ACC112 (cell line): ENCODE measurements around the gene PAQR6.

ENCODE experiments used
- H2AFZ ChIP-seq: fragments of 200-600 bp; sonication (generic); one replicate; pipeline ENCODE4 v1.6.0; 2017; ENCODE audit warnings: antibody characterized with exemption, low read length; ENCODE audit not compliant: unreplicated experiment
- H3K27ac ChIP-seq: fragments of 200-600 bp; sonication (generic); 2 replicates; pipeline ENCODE4 v1.5.1; 2014; ENCODE audit warnings: low read depth, mild to moderate bottlenecking, antibody characterized with exemption, low read length, moderate library complexity
- H3K27me3 ChIP-seq: fragments of 200-600 bp; sonication (generic); 2 replicates; pipeline ENCODE4 v1.6.1; 2014; ENCODE audit warnings: mild to moderate bottlenecking, antibody characterized with exemption, low read length, moderate library complexity, mixed read lengths; ENCODE audit not compliant: insufficient read depth
- H3K36me3 ChIP-seq: fragments of 200-600 bp; sonication (generic); 2 replicates; pipeline ENCODE4 v1.6.1; 2016; ENCODE audit warnings: mild to moderate bottlenecking, antibody characterized with exemption, low read length, moderate library complexity, mixed read lengths; ENCODE audit not compliant: insufficient read depth
- H3K4me1 ChIP-seq: fragments of 200-600 bp; sonication (generic); one replicate; pipeline ENCODE4 v1.6.1; 2016; ENCODE audit warnings: low read length, mixed read lengths; ENCODE audit not compliant: insufficient read depth, unreplicated experiment, control insufficient read depth
- H3K4me3 ChIP-seq: fragments of 200-600 bp; sonication (generic); 2 replicates; pipeline ENCODE4 v1.5.1; 2014; ENCODE audit warnings: mild to moderate bottlenecking, low read depth, low read length
- H3K79me2 ChIP-seq: fragments of 200-600 bp; sonication (generic); one replicate; pipeline ENCODE4 v1.6.0; 2016; ENCODE audit warnings: low read length; ENCODE audit not compliant: control insufficient read depth, unreplicated experiment, insufficient read depth

The PAQR6 gene

DNA sequence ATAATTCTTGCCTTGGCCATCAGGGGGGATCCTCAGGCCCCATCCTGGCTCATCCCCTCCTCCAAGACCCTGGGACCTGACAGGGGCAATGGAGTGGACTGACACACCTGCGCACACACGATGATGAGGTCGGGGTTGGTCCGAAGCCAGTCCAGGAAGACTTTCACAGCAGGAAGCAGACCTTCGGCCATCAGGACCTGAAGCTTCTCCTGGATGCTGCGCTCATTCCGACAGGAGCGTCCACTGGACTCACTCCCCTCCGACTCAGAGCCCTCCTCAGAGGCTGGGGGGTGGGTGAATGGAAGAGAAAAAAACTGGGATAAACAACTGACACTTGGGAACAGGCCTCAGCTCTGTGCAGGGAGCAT, 15.4 kb upstream of the PAQR6 start:
- Histone ChIP-seq H3K79me2 (peaks cover 2% of the 10 kb centered on the region), H3K4me3 (no peak overlapping the region), H3K27me3 (no peaks in the 10 kb centered on the region), H3K4me1 (peaks cover 22% of the 10 kb centered on the region), H3K36me3 (peaks cover 55% of the 10 kb centered on the region), H3K27ac (peak overlapping the region; percentile 85), H2AFZ (no peak overlapping the region)

DNA sequence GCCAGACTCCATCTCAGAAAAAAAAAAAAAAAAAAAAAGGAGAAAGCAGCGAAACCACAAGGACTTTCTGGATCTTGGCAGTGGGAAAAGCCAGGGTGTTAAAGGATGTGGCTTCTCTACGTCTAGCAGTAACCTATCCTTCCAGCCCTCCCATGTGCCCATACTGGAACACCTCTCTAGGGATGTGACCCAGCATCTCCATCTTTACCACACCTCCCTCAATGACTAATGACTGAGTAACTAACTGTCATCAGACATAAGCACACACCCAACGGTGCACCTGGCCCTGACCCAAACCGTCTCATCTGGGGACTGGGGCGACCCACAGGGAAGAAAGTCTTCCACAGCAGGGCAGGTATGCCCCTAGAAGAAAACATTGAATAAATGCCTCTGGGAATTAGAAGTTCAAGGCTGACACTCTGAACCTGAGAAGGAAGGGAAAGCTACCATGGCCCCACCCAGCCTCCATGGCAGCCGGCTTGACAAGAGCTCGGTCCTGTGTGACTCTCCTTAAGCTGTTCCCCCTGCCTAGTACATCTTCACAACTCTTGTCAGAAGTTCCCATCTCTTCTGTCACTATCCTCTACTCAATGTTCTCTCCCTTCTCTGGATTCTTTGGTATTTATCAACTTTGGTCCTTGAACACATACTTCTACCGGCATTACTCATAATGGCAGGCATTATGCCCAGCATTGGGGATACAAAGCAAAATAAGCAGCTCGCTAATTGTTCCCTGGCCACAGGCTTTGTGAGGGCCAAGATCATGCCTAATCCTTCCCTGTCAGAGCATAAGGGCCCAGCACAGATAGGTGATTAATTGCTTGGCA, 14.8 kb upstream of the PAQR6 start:
- Histone ChIP-seq H3K4me3 (no peak overlapping the region), H3K36me3 (peaks cover 51% of the 10 kb centered on the region), H3K4me1 (peaks cover 18% of the 10 kb centered on the region), H3K27me3 (no peaks in the 10 kb centered on the region), H3K27ac (peak overlapping the region; percentile 85), H3K79me2 (peaks cover 2% of the 10 kb centered on the region), H2AFZ (no peak overlapping the region)

DNA sequence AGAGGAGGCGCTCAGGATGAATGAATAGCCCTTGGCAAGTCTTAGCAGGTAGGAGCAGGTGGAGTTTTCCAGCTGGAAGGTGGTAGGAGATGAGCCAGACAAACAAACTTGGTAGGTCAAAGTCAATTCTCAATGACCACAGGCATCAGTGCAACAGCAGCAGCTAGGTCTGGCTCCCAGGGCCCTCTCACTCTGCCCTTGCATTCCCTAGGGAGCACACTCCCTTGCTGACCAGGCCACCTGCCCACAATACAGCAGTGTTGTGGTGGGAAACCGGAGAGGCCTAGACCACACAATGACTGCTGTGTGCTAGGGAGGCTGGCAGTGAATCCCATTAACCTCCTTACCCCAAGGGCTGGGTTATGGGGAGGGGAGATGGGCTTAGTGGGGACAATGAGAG, 13.0 kb upstream of the PAQR6 start:
- Histone ChIP-seq H3K4me1 (peaks cover 18% of the 10 kb centered on the region), H3K36me3 (peaks cover 46% of the 10 kb centered on the region), H3K4me3 (no peak overlapping the region), H3K79me2 (peaks cover 2% of the 10 kb centered on the region), H3K27ac (no peak overlapping the region), H3K27me3 (no peaks in the 10 kb centered on the region), H2AFZ (no peak overlapping the region)

DNA sequence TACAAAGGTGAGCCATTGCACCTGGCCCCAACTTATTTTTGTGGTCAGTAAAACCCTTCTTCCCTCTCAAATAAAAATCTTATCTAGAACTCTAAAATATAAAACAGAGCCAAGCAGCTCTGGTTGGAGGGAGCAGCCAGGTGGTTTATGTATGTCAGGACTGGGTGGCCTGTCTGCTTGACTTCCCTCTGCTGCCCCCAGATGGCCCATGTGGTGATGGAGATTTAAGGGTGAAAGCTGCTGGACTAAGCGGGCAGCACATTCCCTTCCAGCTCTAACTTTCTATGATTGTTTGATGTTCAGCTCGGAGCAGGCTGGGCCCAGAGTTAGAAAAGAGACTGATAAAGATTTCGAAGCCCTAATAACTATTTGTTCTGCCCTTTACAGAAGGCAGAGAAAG, 11.9 kb upstream of the PAQR6 start:
- H3K27ac ChIP-seq: no peak overlapping the region

DNA sequence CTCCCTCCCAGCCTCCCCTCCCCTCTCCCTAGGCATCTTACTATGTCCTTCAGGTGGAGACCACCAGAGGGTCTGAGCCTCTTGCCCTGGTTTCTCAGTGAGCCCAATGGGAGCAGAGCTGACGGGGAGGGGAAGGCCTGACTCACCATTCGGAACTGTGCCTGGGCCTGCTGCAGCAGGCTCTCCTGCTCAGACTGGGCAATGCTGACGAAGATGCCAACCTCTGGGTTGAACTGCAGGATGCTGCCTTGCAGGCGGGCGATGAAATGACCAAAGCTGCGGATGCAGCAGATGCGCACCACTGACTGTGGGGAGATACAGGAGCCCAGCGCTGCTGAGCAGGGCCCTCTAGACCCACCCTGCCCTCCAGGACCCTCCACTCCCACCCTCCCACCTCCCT, 11.0 kb upstream of the PAQR6 start:
- H3K36me3 ChIP-seq: peaks cover 39% of the 10 kb centered on the region

More for the DNA sequence above, 11.9 kb upstream of the PAQR6 start:
- H3K4me1 ChIP-seq: peaks cover 18% of the 10 kb centered on the region
- H3K79me2 ChIP-seq: peaks cover 2% of the 10 kb centered on the region
- peaks cover 43% of the 10 kb centered on the region for H3K36me3 ChIP-seq
- H2AFZ ChIP-seq: no peak overlapping the region
- no peak overlapping the region for H3K4me3 ChIP-seq
- no peaks in the 10 kb centered on the region for H3K27me3 ChIP-seq

DNA sequence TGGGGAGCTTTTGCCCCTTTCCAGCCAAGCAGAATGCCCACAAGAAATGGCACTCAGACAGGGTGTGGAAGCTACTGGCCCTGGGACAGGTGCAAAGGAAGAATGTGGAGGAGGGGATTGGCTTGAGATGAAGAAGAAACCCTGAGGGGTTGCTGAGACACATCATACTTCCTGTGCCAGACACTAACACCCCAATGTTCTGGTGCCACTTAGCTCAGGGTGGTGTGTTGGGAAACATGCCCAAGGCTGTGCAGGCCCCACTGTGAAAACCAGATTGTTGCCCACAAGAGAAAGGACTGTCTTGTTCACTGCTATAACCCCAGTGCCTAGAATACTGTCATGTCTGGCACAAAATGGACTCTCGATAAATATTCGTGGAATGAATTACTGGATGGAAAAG, 9.9 kb upstream of the PAQR6 start:
- Histone ChIP-seq H3K27me3 (no peaks in the 10 kb centered on the region), H3K4me3 (no peak overlapping the region), H3K4me1 (peaks cover 7% of the 10 kb centered on the region), H2AFZ (no peak overlapping the region), H3K79me2 (peaks cover 2% of the 10 kb centered on the region), H3K27ac (no peak overlapping the region), H3K36me3 (peaks cover 32% of the 10 kb centered on the region)

More for the DNA sequence above, 11.0 kb upstream of the PAQR6 start:
- peaks cover 18% of the 10 kb centered on the region for H3K4me1 ChIP-seq
- no peaks in the 10 kb centered on the region for H3K27me3 ChIP-seq
- H3K4me3 ChIP-seq: no peak overlapping the region
- H3K27ac ChIP-seq: no peak overlapping the region
- peaks cover 2% of the 10 kb centered on the region for H3K79me2 ChIP-seq
- no peak overlapping the region for H2AFZ ChIP-seq

DNA sequence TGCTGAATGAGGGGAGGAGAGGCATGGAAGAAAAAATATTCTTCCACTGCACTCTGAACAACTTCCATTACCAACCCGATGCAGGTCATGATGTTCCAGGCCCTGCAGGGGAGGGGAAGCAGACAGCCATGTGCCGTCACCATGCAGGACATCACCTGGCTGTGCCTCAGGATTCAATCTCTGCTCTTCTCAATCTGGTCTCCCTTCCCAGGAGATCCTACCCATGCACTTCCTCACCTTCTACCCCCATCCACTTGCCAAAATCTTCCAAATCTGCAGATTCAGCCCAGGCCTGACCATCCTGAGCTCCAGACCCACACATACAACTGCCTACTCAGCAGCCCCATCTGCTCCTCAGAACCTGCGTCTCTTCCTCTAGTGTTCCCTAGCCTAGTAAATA, 5.8 kb upstream of the PAQR6 start:
- no peaks in the 10 kb centered on the region for H3K4me1 ChIP-seq
- peaks cover 9% of the 10 kb centered on the region for H3K36me3 ChIP-seq

DNA sequence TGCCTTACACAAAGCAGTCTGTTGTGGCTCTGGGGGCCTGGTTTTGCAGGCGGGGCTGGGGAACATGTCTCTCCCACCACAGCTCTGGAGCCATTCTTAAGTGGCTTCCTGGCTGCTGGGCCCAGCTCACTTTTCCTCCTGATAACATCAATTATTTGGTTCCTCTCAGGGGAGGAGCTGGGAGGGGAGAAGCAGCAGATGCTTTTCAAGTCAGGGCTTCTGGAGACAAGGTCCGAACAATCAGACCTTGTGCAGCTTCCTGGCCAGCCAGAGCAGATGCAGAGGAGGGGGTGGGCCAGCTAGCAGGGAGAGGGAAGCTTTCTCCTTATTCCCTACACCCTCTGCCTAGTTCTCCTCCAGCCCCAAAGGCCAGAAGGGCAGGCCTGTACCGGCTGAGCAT, 3.7 kb upstream of the PAQR6 start:
- Histone ChIP-seq H3K27ac (no peak overlapping the region), H3K79me2 (no peaks in the 10 kb centered on the region), H3K27me3 (no peaks in the 10 kb centered on the region), H3K36me3 (peaks cover 4% of the 10 kb centered on the region), H2AFZ (no peak overlapping the region), H3K4me1 (no peaks in the 10 kb centered on the region), H3K4me3 (no peak overlapping the region)

More for the DNA sequence above, 5.8 kb upstream of the PAQR6 start:
- Histone ChIP-seq H2AFZ (no peak overlapping the region), H3K27ac (no peak overlapping the region), H3K4me3 (no peak overlapping the region), H3K79me2 (no peaks in the 10 kb centered on the region), H3K27me3 (no peaks in the 10 kb centered on the region)

DNA sequence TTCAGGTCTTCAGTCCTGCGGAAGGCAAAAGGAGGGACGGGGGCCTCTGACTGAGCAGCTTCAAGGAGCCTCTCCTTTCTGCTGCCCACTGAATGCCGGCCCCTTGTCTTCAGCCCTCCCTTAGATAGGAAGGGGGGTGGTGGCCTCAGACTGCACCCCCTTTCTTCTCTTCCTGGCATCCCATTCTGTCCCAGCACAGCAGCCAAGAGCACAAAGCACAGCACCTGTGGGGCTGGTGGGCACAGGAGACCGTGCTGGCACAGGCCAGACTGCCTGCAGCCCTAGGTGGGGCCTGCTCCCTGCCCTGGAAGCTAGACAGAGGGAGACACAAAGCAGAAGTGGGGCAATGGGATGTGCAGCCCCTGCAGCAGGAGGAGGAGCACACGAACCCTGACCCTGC, 1.7 kb upstream of the PAQR6 start:
- Histone ChIP-seq H3K27ac (no peak overlapping the region), H3K79me2 (no peaks in the 10 kb centered on the region), H2AFZ (no peak overlapping the region), H3K4me3 (no peak overlapping the region), H3K4me1 (no peaks in the 10 kb centered on the region), H3K27me3 (peaks cover 8% of the 10 kb centered on the region; the same call in 1 of the 2 replicates), H3K36me3 (no peaks in the 10 kb centered on the region; the same call in 1 of the 2 replicates)

DNA sequence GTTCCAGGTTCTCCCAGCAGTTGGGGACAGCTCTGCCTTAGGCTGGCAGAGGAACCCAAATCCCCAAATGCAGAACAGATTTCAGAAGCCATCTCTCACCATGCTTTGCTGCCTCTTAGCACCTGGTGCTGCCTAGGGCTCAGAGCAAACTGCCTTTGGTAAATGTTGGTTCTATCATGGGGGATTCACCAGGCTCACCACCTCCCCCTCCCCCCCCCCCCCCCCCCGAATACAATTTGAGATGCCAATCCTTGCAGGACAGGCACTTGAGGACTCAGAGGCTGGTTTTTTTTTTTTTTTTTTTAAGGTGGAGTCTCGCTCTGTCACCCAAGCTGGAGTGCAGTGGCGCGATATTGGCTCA, 447 bp upstream of the PAQR6 start:
- no peak overlapping the region for H3K27ac ChIP-seq
- peaks cover 8% of the 10 kb centered on the region; the same call in 1 of the 2 replicates for H3K27me3 ChIP-seq
- H3K36me3 ChIP-seq: no peaks in the 10 kb centered on the region; the same call in 1 of the 2 replicates
- H2AFZ ChIP-seq: no peak overlapping the region
- no peaks in the 10 kb centered on the region for H3K4me1 ChIP-seq
- H3K79me2 ChIP-seq: no peaks in the 10 kb centered on the region
- H3K4me3 ChIP-seq: no peak overlapping the region

DNA sequence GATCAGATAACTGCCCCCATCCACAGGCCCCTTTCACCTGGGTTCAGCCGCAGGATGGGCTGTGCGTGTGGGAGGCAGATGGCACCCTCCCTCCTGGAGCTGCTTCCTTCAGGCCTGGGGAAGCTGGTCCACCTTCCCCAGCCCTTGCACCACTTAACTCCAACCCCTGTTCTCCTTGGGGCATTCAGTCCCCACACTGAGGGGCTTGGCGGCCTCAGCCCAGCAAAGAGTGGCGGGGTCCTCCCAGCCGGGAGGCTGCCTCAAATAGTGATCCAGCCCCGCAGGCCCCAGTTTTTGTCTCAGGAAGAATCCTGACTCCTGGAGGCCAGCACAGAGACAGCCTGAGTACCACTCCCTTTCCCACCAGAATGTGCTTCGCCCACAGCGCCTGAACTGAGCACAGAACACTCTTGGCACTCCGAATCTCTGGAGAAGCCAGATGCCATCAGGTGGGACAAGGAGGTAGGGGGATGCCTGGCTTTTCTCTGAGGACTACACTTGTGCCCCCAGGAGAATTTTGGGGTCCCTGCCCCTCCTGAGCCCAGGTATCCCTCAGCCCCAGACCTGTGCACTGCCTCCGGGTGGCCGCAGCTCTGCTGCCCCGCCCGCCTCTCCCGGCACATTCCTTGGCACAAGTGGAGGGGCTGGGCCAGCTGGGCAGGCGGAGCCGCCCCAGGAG, 936 bp downstream of the PAQR6 start:
- H3K79me2 ChIP-seq: no peaks in the 10 kb centered on the region
- H3K4me1 ChIP-seq: peaks cover 5% of the 10 kb centered on the region
- H3K27ac ChIP-seq: no peak overlapping the region
- H2AFZ ChIP-seq: no peak overlapping the region
- H3K4me3 ChIP-seq: no peak overlapping the region
- H3K27me3 ChIP-seq: peaks cover 8% of the 10 kb centered on the region; the same call in 1 of the 2 replicates
- H3K36me3 ChIP-seq: no peaks in the 10 kb centered on the region; the same call in 1 of the 2 replicates
